Panc1 (cell line): Measurements from ENCODE around the gene MLLT10. TPM values are rescaled to one million over a fixed set of nuclear protein-coding genes. Genes with fewer than 3 reads are reported as not detected.

Experiments used
- ATAC-seq: fragments of 200-7000 bp; cut with Tn5 transposase; 2 replicates; pipeline ENCODE4 v1.9.1; 2020; ENCODE audit warnings: mild to moderate bottlenecking, moderate library complexity
- BruUV-seq: library from RNA; stranded (reverse); fragments of 400-500 nt; replicated peaks from 2 replicates; lab custom pipeline; 2021; lab: Mats Ljungman, UMichigan
- CTCF ChIA-PET: fragments of 300-600 bp; sonication (Branson Sonifier 250); formaldehyde crosslinking; loops from one replicate; lab custom pipeline; 2022; ENCODE audit warnings: antibody characterized with exemption; lab: Charles Lee
- POLR2A ChIA-PET: fragments of 300-600 bp; sonication (Branson Sonifier 250); formaldehyde crosslinking; loops from one replicate; lab custom pipeline; 2022; ENCODE audit warnings: antibody characterized with exemption; lab: Charles Lee
- DNase-seq: peaks from one replicate; pipeline ENCODE4 v3.0.0-alpha.2; 2010; ENCODE audit warnings: low read depth, low spot score
- H3K27ac ChIP-seq: 2 replicates; pipeline ENCODE4 v1.5.1; 2011; ENCODE audit warnings: mild to moderate bottlenecking, low read length, inconsistent platforms
- H3K27me3 ChIP-seq: fragments of 200-500 bp; sonication (Bioruptor generic); 2 replicates; pipeline ENCODE4 v1.6.0; 2014; ENCODE audit warnings: low read length, inconsistent platforms; ENCODE audit not compliant: control insufficient read depth, insufficient read depth
- H3K36me3 ChIP-seq: fragments of 200-500 bp; sonication (Bioruptor generic); 2 replicates; pipeline ENCODE4 v1.5.1; 2014; ENCODE audit warnings: inconsistent platforms, mild to moderate bottlenecking, low read length, moderate library complexity; ENCODE audit not compliant: control insufficient read depth, insufficient read depth
- H3K4me1 ChIP-seq: 2 replicates; pipeline ENCODE4 v1.5.1; 2011; ENCODE audit warnings: inconsistent platforms, mild to moderate bottlenecking, low read length, moderate library complexity; ENCODE audit not compliant: control insufficient read depth, insufficient read depth
- H3K4me3 ChIP-seq, 2 experiments: 2 replicates each; pipeline ENCODE4 v1.5.1; 2011 to 2012; ENCODE audit warnings: low read depth in 2 of 2, low read length in 2 of 2, mild to moderate bottlenecking in 2 of 2, inconsistent platforms in 1 of 2, moderate library complexity in 1 of 2
- H3K9me3 ChIP-seq: fragments of 200-500 bp; sonication (Bioruptor generic); 2 replicates; pipeline ENCODE4 v1.5.1; 2014; ENCODE audit warnings: low read depth, mild to moderate bottlenecking, inconsistent platforms, low read length, moderate library complexity; ENCODE audit not compliant: control insufficient read depth, insufficient read depth
- CTCF ChIP-seq: fragments of 450-650 bp; IDR thresholded peaks from 2 replicates; pipeline ENCODE4 v1.5.1; 2017; ENCODE audit warnings: mild to moderate bottlenecking
- POLR2AphosphoS5 ChIP-seq: IDR thresholded peaks from 2 replicates; pipeline ENCODE4 v1.6.1; 2012; ENCODE audit warnings: mild to moderate bottlenecking, low read depth, low read length, moderate library complexity
- REST ChIP-seq, 2 experiments: IDR thresholded peaks; 2 replicates each; pipeline ENCODE4 v1.6.1; 2011 to 2012; ENCODE audit warnings: low read depth in 2 of 2, control low read depth in 1 of 2, low read length in 1 of 2, mild to moderate bottlenecking in 1 of 2, moderate library complexity in 1 of 2; ENCODE audit not compliant: insufficient read depth in 1 of 2
- SIN3A ChIP-seq: IDR thresholded peaks from 2 replicates; pipeline ENCODE4 v1.6.1; 2012; ENCODE audit warnings: low read depth, mild to moderate bottlenecking, low read length, moderate library complexity, borderline replicate concordance; ENCODE audit not compliant: insufficient read depth
- TCF7L2 ChIP-seq: IDR thresholded peaks from 2 replicates; pipeline ENCODE4 v1.6.1; 2011; ENCODE audit warnings: mild to moderate bottlenecking, low read depth, low read length, inconsistent platforms
- in situ Hi-C: cut with HindIII; loops from 2 replicates; pipeline ENCODE4 v1.10.0; 2016; ENCODE audit warnings: low sequenced_read_pairs, low pct_unique_long_range_greater_than_20kb
- intact Hi-C: fragments of 100-400 bp; cut with micrococcal nuclease; formaldehyde crosslinking; loops from one replicate; pipeline ENCODE4 v1.10.0; 2022; ENCODE audit not compliant: unreplicated experiment
- total RNA-seq: library from RNA; stranded (reverse); gene quantifications from one replicate; pipeline ENCODE4 v1.2.1, GENCODE V29; 2021; ENCODE audit not compliant: unreplicated experiment

Gene MLLT10
- total RNA-seq, 1 experiment from 2014 or later = 33.4 TPM

GRCh38 chr10:21705142-21705827, 171.3 kb downstream of the MLLT10 start:
- Histone ChIP-seq H3K4me1 (no peaks in the 10 kb centered on the region), H3K9me3 (peaks cover 6% of the 10 kb centered on the region; the same call in 1 of the 2 replicates), H3K27me3 (no peaks in the 10 kb centered on the region), H3K36me3 (no peaks in the 10 kb centered on the region), H3K4me3 (no peak overlapping the region), H3K27ac (no peak overlapping the region)
- ATAC-seq = peak; percentile 38; the same call in 1 of the 2 replicates
- DNase-seq = no peak
- BruUV-seq = no TSS peak
- in situ Hi-C loops = no loop called here
- intact Hi-C loops = no loop called here
- POLR2A ChIA-PET = no interaction called here
- CTCF ChIA-PET = no interaction called here
- no peak for TF ChIP-seq SIN3A
- no peak for TF ChIP-seq CTCF
- no peak for TF ChIP-seq POLR2AphosphoS5
- no peak for TF ChIP-seq REST (IDR thresholded peaks at IDR 0.05; ENCODE audit: insufficient read depth in 1 of 2, low read depth in 2 of 2, low read length in 1 of 2)
- TF ChIP-seq TCF7L2 = no peak

- Histone ChIP-seq H3K36me3 (no peaks in the 10 kb centered on the region), H3K4me3 (no peak overlapping the region), H3K27ac (no peak overlapping the region), H3K4me1 (no peaks in the 10 kb centered on the region), H3K27me3 (no peaks in the 10 kb centered on the region), H3K9me3 (0 out of 2 replicates have a peak, but pooled peaks cover under 1% of the 10 kb centered on the region)
- DNase-seq (no peak), ATAC-seq (no peak)
- POLR2A ChIA-PET = no interaction called here
- intact Hi-C loops (no loop called here), in situ Hi-C loops (no loop called here)
- BruUV-seq = no TSS peak
- TF ChIP-seq TCF7L2 = no peak
- TF ChIP-seq SIN3A = no peak
- no peak for TF ChIP-seq POLR2AphosphoS5
- no peak for TF ChIP-seq CTCF
- no peak for TF ChIP-seq REST (IDR thresholded peaks at IDR 0.05; ENCODE audit: insufficient read depth in 1 of 2, low read depth in 2 of 2, low read length in 1 of 2)
- CTCF ChIA-PET = no interaction called here
Measured at GRCh38 chr10:21705828-21706176, 171.8 kb downstream of the MLLT10 start.
